ENCODE data around the gene PFN2. TPM values are rescaled to one million over a fixed set of nuclear protein-coding genes. Genes with fewer than 3 reads are reported as not detected.

PFN2 gene
- total and polyA plus RNA-seq, 2 donors (not counting 1 experiment from before 2014, with no cell fraction given) = 1.2 to 8.1 TPM

DNA sequence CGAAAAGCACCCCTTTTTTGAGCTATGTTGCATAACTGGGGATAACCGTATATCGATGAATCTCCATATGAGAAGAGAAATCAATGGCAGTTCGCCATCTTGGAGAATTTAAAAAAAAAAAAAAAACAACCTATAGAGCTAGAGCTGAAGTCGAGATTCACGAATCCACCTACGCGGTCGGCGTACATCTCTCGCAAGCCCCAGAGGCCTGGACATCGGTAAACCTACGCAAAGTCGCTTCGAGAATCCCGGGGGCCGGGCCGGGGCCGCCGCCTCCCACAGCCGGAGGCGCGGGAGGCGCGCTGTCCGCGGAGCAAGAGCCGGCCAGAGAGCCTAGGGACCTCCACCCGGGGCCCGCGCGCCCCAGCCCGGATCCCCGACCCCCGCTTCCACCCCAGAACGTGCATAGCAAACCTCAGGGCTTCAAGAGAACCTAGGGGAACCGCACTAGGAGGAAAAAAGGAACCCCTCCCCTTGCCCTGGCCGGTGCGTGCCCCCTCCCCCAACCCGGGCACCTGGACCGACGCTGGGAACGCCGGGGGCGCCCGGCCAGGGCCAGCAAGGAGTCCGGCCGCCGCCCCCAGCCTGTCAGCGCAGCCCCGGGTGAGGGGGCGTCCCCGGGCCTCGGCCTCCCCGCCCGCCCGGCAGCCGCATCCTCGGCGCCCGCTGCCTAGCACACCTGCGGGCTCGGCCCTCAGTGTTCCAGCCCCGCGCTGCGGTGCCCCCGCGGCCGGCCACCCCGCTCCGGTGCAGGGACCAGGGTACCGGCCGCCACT is 567 bp downstream of the PFN2 start:
- intact Hi-C loops (cut with micrococcal nuclease) = loop anchor here (2.0 to 10.0 kb wide), 6 partner anchors 203 to 1415 kb away; partner anchors contain the start of genes COMMD2, P2RY12, SIAH2 and TSC22D2
- Histone ChIP-seq H4K20me1 (ENCODE audit: control insufficient read depth, insufficient read depth, low read length, poor library complexity, severe bottlenecking) (no peaks in the 10 kb centered on the region), H3K4me3 (ENCODE audit: control extremely low read depth in 1 of 5, extremely low read depth in 1 of 5, insufficient read depth in 1 of 5, low read depth in 2 of 5, low read length in 4 of 5) (peak overlapping the region; percentile 35 to 78 (median 67)), H3K4me1 (ENCODE audit: control insufficient read depth in 2 of 2, insufficient read depth in 2 of 2, low read length in 2 of 2) (peaks cover 14% of the 10 kb centered on the region in 2 donors), H3K4me2 (replicated peaks; ENCODE audit: low read depth, low read length, poor library complexity, severe bottlenecking) (peak overlapping the region; percentile 97), H3K27ac (ENCODE audit: low read length in 2 of 2) (no peak overlapping the region), H3K79me2 (ENCODE audit: control insufficient read depth, insufficient read depth, low read length) (no peaks in the 10 kb centered on the region), H3K27me3 (replicated peaks in 1 of 4; ENCODE audit: control extremely low read depth in 1 of 4, control insufficient read depth in 3 of 4, insufficient read depth in 4 of 4, low read length in 3 of 4) (peaks cover 0 to 15% (median 14%) of the 10 kb centered on the region in 4 experiments), H3K36me3 (replicated peaks in 1 of 2; ENCODE audit: control extremely low read depth in 1 of 2, control insufficient read depth in 1 of 2, extremely low read depth in 1 of 2, insufficient read depth in 2 of 2, low read length in 1 of 2) (no peaks in the 10 kb centered on the region), H2AFZ (ENCODE audit: insufficient read depth, low read depth, low read length, poor library complexity, severe bottlenecking) (peak overlapping the region; percentile 90), H3K9me3 (ENCODE audit: control extremely low read depth in 1 of 3, control insufficient read depth in 2 of 3, insufficient read depth in 1 of 3, low read length in 2 of 3) (no peaks in the 10 kb centered on the region), H3K9ac (ENCODE audit: low read length) (peak overlapping the region; percentile 76)
- ChIA-PET CTCF (interaction anchor here (0.8 to 1.6 kb wide), 2 partner anchors 255 to 525 kb away, joined by 3 read pairs; no protein-coding TSS in a partner anchor), POLR2A (interaction anchor here (0.9 to 1.1 kb wide), 2 partner anchors 24 to 734 kb away, joined by 3 to 5 read pairs; partner anchors contain the start of gene ERICH6)
- Mint-ChIP-seq H3K4me1 (peaks cover 22% of the 10 kb centered on the region), H3K27me3 (peaks cover 27% of the 10 kb centered on the region), H3K9me3 (ENCODE audit: insufficient read depth) (no peaks in the 10 kb centered on the region), H3K27ac (peak overlapping the region; percentile 83), H3K4me3 (peak overlapping the region; percentile 96)
- TF ChIP-seq EZH2 (IDR thresholded peaks at IDR 0.05; ENCODE audit: borderline replicate concordance, insufficient read depth, low read depth, low read length, poor library complexity, severe bottlenecking) = no peak
- TF ChIP-seq, protein P1, sequence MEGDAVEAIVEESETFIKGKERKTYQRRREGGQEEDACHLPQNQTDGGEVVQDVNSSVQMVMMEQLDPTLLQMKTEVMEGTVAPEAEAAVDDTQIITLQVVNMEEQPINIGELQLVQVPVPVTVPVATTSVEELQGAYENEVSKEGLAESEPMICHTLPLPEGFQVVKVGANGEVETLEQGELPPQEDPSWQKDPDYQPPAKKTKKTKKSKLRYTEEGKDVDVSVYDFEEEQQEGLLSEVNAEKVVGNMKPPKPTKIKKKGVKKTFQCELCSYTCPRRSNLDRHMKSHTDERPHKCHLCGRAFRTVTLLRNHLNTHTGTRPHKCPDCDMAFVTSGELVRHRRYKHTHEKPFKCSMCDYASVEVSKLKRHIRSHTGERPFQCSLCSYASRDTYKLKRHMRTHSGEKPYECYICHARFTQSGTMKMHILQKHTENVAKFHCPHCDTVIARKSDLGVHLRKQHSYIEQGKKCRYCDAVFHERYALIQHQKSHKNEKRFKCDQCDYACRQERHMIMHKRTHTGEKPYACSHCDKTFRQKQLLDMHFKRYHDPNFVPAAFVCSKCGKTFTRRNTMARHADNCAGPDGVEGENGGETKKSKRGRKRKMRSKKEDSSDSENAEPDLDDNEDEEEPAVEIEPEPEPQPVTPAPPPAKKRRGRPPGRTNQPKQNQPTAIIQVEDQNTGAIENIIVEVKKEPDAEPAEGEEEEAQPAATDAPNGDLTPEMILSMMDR (IDR thresholded peaks at IDR 0.05) = no peak
- under 1% methylated on average over 66 of the region's 73 CpGs for WGBS (ENCODE audit: insufficient coverage)
- DNase-seq (peak; percentile 87), ATAC-seq (ENCODE audit: low read depth) (peak; percentile 71)

Measured in B cell (primary cell).